Parathyroid adenoma (tissue), 2 donors: Measurements from ENCODE around the gene VPS13D.

Experiments
- H2AFZ ChIP-seq: fragments of 300-600 bp; sonication (generic); one replicate; pipeline ENCODE4 v1.7.0; 2017; ENCODE audit warnings: antibody characterized with exemption, mild to moderate bottlenecking
- H3K27ac ChIP-seq: fragments of 300-600 bp; sonication (generic); one replicate; pipeline ENCODE4 v1.7.0; 2017
- H3K27me3 ChIP-seq: fragments of 300-600 bp; sonication (generic); one replicate; pipeline ENCODE4 v1.7.0; 2017; ENCODE audit warnings: low read length; ENCODE audit not compliant: control insufficient read depth, insufficient read depth
- H3K36me3 ChIP-seq: fragments of 300-600 bp; sonication (generic); one replicate; pipeline ENCODE4 v1.7.0; 2017; ENCODE audit warnings: low read length; ENCODE audit not compliant: control insufficient read depth, insufficient read depth
- H3K4me1 ChIP-seq: fragments of 300-600 bp; sonication (generic); one replicate; pipeline ENCODE4 v1.7.0; 2017; ENCODE audit warnings: control low read depth
- H3K4me2 ChIP-seq: fragments of 300-600 bp; sonication (generic); one replicate; pipeline ENCODE4 v1.7.0; 2017; ENCODE audit warnings: low read length
- H3K4me3 ChIP-seq: fragments of 300-600 bp; sonication (generic); one replicate; pipeline ENCODE4 v1.7.0; 2017; ENCODE audit warnings: low read depth, low read length
- H3K79me2 ChIP-seq: fragments of 300-600 bp; sonication (generic); one replicate; pipeline ENCODE4 v1.7.0; 2017; ENCODE audit warnings: control low read depth
- H3K9ac ChIP-seq: fragments of 300-600 bp; sonication (generic); one replicate; pipeline ENCODE4 v1.7.0; 2017; ENCODE audit warnings: mild to moderate bottlenecking
- H3K9me3 ChIP-seq: fragments of 300-600 bp; sonication (generic); one replicate; pipeline ENCODE4 v1.7.0; 2017; ENCODE audit warnings: low read length; ENCODE audit not compliant: control insufficient read depth
- TF ChIP-seq, protein P1 (sequence below): fragments of 300-600 bp; sonication (generic); IDR thresholded peaks from one replicate; pipeline ENCODE4 v1.7.0; 2017; ENCODE audit warnings: antibody characterized with exemption, mild to moderate bottlenecking
- donor health status: primary hyperparathyroidism.

The VPS13D gene

DNA sequence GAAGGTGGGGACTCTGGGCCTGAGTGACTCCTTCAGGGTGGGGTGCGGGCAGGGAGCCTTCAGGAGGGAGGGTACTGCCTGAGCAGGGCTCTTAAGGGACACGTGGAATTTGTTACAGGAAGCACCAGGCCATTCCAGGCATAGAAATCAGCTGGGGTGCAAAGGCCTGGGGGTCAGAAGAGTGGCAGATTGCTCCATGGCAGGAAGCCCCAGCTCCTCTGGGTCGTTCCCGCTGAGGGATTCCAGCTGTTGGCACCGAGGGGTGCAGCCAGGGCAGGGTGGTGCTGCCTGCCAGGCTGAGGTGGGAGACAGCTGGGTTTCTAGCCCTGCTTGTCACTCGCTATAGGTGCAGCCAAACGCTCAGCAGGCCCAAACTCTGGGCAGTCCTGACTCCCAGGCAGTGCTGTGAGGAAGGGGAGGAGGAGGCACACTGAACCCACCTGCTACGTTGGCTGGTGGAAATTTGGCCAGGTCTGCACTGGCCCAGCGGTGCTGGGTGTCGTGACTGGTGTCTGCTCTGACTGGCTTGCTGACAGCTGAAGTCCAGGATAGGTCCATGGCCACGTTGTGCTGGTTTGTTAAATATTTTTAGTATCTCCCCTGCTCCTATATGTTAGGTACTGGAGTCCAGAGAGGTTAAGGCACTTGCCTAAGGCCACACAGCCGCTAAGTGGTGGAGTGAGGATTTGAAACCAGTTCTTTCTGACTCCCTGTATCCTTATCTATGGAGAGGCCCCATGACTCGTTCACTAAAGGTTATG, 43.7 kb upstream of the VPS13D start:
- no peak overlapping the region for H2AFZ ChIP-seq
- no peak overlapping the region for H3K4me2 ChIP-seq
- no peak overlapping the region for H3K4me3 ChIP-seq
- no peak overlapping the region for H3K9ac ChIP-seq
- H3K79me2 ChIP-seq, result no peaks in the 10 kb centered on the region
- H3K36me3 ChIP-seq, result no peaks in the 10 kb centered on the region
- TF ChIP-seq, protein P1, sequence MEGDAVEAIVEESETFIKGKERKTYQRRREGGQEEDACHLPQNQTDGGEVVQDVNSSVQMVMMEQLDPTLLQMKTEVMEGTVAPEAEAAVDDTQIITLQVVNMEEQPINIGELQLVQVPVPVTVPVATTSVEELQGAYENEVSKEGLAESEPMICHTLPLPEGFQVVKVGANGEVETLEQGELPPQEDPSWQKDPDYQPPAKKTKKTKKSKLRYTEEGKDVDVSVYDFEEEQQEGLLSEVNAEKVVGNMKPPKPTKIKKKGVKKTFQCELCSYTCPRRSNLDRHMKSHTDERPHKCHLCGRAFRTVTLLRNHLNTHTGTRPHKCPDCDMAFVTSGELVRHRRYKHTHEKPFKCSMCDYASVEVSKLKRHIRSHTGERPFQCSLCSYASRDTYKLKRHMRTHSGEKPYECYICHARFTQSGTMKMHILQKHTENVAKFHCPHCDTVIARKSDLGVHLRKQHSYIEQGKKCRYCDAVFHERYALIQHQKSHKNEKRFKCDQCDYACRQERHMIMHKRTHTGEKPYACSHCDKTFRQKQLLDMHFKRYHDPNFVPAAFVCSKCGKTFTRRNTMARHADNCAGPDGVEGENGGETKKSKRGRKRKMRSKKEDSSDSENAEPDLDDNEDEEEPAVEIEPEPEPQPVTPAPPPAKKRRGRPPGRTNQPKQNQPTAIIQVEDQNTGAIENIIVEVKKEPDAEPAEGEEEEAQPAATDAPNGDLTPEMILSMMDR, result no peak
- no peaks in the 10 kb centered on the region for H3K4me1 ChIP-seq
- no peaks in the 10 kb centered on the region for H3K27me3 ChIP-seq
- no peaks in the 10 kb centered on the region for H3K9me3 ChIP-seq
- H3K27ac ChIP-seq, result no peak overlapping the region

DNA sequence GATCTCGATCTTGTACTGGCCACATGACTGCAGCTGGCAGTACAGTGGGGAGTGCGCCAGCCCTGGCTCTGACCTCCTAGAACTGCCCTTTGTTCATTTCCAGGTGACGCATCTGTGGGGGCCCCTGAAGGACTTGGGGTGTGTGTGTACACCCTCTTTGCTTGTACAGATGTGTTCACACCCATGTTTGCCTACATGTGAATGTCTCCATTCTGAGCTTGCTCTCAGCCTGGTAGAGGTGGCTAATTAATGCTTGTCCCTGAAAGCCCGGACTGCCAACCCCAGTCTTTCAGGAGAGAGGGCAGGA, 43.2 kb upstream of the VPS13D start:
- Histone ChIP-seq H3K4me2 (no peak overlapping the region), H3K4me3 (no peak overlapping the region), H3K9me3 (no peaks in the 10 kb centered on the region), H3K27ac (no peak overlapping the region), H3K4me1 (no peaks in the 10 kb centered on the region), H3K36me3 (no peaks in the 10 kb centered on the region), H2AFZ (no peak overlapping the region), H3K27me3 (no peaks in the 10 kb centered on the region), H3K9ac (no peak overlapping the region), H3K79me2 (no peaks in the 10 kb centered on the region)
- TF ChIP-seq, protein P1, result no peak

DNA sequence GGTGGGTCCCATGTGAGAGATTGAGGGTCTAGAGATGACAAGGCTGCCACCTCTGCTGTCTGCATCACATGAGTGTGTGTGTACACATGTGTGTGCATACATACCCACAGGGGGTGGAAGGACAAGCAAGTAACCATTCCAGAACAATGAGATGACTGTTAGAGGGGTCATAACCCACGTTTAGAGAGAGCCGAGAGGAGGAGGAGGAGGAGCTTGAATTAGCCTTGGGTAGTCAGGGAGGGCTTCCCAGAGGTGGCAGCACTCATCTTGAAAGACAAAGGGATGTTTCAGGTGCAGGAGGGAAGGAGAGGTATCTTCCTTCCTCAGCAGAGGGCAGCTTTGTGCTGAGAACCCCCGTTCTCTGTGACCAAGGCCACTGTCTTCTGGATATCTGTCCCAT, 41.7 kb upstream of the VPS13D start:
- no peak overlapping the region for H3K4me2 ChIP-seq
- TF ChIP-seq, protein P1, result no peak
- no peaks in the 10 kb centered on the region for H3K36me3 ChIP-seq
- no peak overlapping the region for H3K27ac ChIP-seq
- no peaks in the 10 kb centered on the region for H3K9me3 ChIP-seq
- no peak overlapping the region for H2AFZ ChIP-seq
- no peaks in the 10 kb centered on the region for H3K79me2 ChIP-seq
- H3K9ac ChIP-seq, result no peak overlapping the region
- no peaks in the 10 kb centered on the region for H3K27me3 ChIP-seq
- no peaks in the 10 kb centered on the region for H3K4me1 ChIP-seq
- no peak overlapping the region for H3K4me3 ChIP-seq

DNA sequence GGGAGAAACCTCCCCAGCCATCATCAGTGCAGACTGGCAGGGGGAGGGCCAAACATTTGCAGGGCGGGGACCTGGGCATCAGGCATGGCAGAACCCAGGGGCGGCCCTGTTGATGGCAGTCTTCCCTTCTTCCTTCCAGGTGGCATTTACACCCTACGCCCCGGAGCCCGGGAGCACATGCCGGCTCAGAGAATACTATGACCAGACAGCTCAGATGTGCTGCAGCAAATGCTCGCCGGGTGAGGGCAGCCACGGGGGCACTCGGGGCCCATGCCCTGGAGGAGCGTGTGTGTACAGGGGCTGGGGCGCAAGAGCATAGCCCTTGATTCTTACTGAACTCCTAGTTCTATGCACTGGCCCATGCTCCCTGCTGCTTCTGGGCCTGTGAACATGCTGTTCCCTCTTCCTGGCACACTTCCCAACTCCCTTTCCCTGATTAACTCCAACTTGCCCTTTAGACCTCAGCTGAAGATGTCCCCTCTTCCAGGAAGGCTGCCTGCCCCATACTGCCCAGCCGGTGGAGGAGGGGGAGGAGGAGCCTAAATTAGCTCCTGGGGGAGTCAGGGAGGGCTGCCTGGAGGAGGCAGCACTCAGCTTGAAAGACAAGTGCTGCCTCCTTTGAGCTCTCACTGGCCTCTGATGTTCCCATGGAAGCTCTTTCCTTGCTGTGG, 41.0 kb upstream of the VPS13D start:
- no peaks in the 10 kb centered on the region for H3K27me3 ChIP-seq
- H2AFZ ChIP-seq, result no peak overlapping the region
- no peak overlapping the region for H3K4me2 ChIP-seq
- TF ChIP-seq, protein P1, result no peak
- no peaks in the 10 kb centered on the region for H3K79me2 ChIP-seq
- no peak overlapping the region for H3K27ac ChIP-seq
- H3K9me3 ChIP-seq, result no peaks in the 10 kb centered on the region
- no peaks in the 10 kb centered on the region for H3K4me1 ChIP-seq
- no peak overlapping the region for H3K9ac ChIP-seq
- no peak overlapping the region for H3K4me3 ChIP-seq
- H3K36me3 ChIP-seq, result no peaks in the 10 kb centered on the region

DNA sequence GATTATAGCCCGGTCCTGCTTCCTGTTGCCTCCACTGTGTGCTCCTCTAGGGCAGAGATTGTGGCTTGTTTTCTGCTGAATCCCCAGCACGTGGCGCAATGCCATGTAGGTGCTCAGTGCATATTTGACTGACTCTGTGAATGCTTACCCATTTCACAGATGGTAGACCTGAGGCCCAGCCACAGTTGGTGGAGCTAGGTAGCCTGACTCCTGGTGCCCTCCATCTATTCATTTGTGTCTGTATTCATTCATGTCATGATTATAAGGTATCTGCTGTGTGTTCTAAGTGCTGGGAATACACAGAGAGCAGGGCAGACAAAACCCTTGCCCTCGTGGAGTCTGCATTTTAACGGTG, 40.5 kb upstream of the VPS13D start:
- no peaks in the 10 kb centered on the region for H3K27me3 ChIP-seq
- no peaks in the 10 kb centered on the region for H3K79me2 ChIP-seq
- H2AFZ ChIP-seq, result no peak overlapping the region
- no peak overlapping the region for H3K27ac ChIP-seq
- H3K4me1 ChIP-seq, result no peaks in the 10 kb centered on the region
- TF ChIP-seq, protein P1, result no peak
- no peak overlapping the region for H3K9ac ChIP-seq
- H3K4me3 ChIP-seq, result no peak overlapping the region
- H3K4me2 ChIP-seq, result no peak overlapping the region
- H3K36me3 ChIP-seq, result no peaks in the 10 kb centered on the region
- no peaks in the 10 kb centered on the region for H3K9me3 ChIP-seq
